Measurements from ENCODE around the gene ASB11. TPM values are rescaled to one million over a fixed set of nuclear protein-coding genes. Genes with fewer than 3 reads are reported as not detected.
A peak's percentile ranks its signal among the peaks of the same experiment; 100 is the strongest.

ASB11 gene
- total RNA-seq: not detected

- TF ChIP-seq CTCF (IDR thresholded peaks at IDR 0.05): no peak
- no peak for DNase-seq (ENCODE audit: low spot score)
- ATAC-seq (ENCODE audit: low FRiP score): no peak
Measured at GRCh38 chrX:15315509-15315908, at the start of gene ASB11. ASB11 (minus strand) TSS chrX:15315640; CDS start chrX:15315605, 35 bp downstream.

GRCh38 chrX:15359701-15360100 is 44.3 kb upstream of the ASB11 start:
- DNase-seq (ENCODE audit: low spot score): no peak
- TF ChIP-seq CTCF (IDR thresholded peaks at IDR 0.05): no peak
- no peak for ATAC-seq (ENCODE audit: low FRiP score)

- ATAC-seq (ENCODE audit: low FRiP score) (no peak), DNase-seq (ENCODE audit: low spot score) (no peak)
- no peak for TF ChIP-seq CTCF (IDR thresholded peaks at IDR 0.05)
Measured at GRCh38 chrX:15358533-15358932, 43.1 kb upstream of the ASB11 start.

- DNase-seq (ENCODE audit: low spot score): no peak
- peak; percentile 62 for ATAC-seq (ENCODE audit: low FRiP score)
- no peak for TF ChIP-seq CTCF (IDR thresholded peaks at IDR 0.05)
Measured at GRCh38 chrX:15356444-15356843, 41.0 kb upstream of the ASB11 start.

- DNase-seq (ENCODE audit: low spot score) (no peak), ATAC-seq (ENCODE audit: low FRiP score) (no peak)
- no peak for TF ChIP-seq CTCF (IDR thresholded peaks at IDR 0.05)
Measured at GRCh38 chrX:15350329-15350996, 35.0 kb upstream of the ASB11 start.

- DNase-seq (ENCODE audit: low spot score) (no peak), ATAC-seq (ENCODE audit: low FRiP score) (peak; percentile 76)
- no peak for TF ChIP-seq CTCF (IDR thresholded peaks at IDR 0.05)
Measured at GRCh38 chrX:15349046-15349445, 33.6 kb upstream of the ASB11 start.

GRCh38 chrX:15345976-15346375 is 30.5 kb upstream of the ASB11 start:
- no peak for TF ChIP-seq CTCF (IDR thresholded peaks at IDR 0.05)
- ATAC-seq (ENCODE audit: low FRiP score) (no peak), DNase-seq (ENCODE audit: low spot score) (no peak)
